Psoas muscle (tissue), 8 donors: Measurements from ENCODE around the gene BCAN. TPM values are rescaled to one million over a fixed set of nuclear protein-coding genes. Genes with fewer than 3 reads are reported as not detected.

Source experiments
- ATAC-seq, 4 donors: fragments of 200-7000 bp; cut with Tn5 transposase; one replicate each; pipeline ENCODE4 v1.9.1; 2020; ENCODE audit warnings: moderate library complexity in 3 of 4, mild to moderate bottlenecking in 2 of 4
- DNase-seq, 2 donors: peaks; one replicate each; pipeline ENCODE4 v3.0.0-alpha.2; 2020
- H3K27ac ChIP-seq: fragments of 200-600 bp; one replicate; pipeline ENCODE4 v1.8.0; 2022
- H3K27me3 ChIP-seq, 3 donors: fragments of 200-600 bp in 1 of 3; one replicate each; pipeline versions ENCODE4 v1.6.1 to v1.8.0; 2013 to 2022; ENCODE audit warnings: low read length in 2 of 3, mild to moderate bottlenecking in 2 of 3, moderate library complexity in 1 of 3; ENCODE audit not compliant: insufficient read depth in 3 of 3
- H3K36me3 ChIP-seq, 2 donors: fragments of 200-600 bp in 1 of 2; one replicate each; pipeline versions ENCODE4 v1.6.1 to v1.8.0; 2013 to 2022; ENCODE audit warnings: low read depth in 1 of 2, mild to moderate bottlenecking in 1 of 2, moderate library complexity in 1 of 2; ENCODE audit not compliant: insufficient read depth in 1 of 2
- H3K4me1 ChIP-seq: fragments of 200-600 bp; one replicate; pipeline ENCODE4 v1.8.0; 2022
- H3K4me3 ChIP-seq: fragments of 200-600 bp; one replicate; pipeline ENCODE4 v1.8.0; 2022; ENCODE audit warnings: mild to moderate bottlenecking
- H3K9me3 ChIP-seq: fragments of 200-600 bp; one replicate; pipeline ENCODE4 v1.8.0; 2022
- CTCF ChIP-seq: fragments of 200-600 bp; IDR thresholded peaks from one replicate; pipeline ENCODE4 v1.8.0; 2022; ENCODE audit warnings: antibody characterized with exemption
- WGBS, 3 donors: extraction: QIAGEN DNeasy Blood & Tissue Kit; methylation state at CpG; one replicate each; pipeline versions ENCODE4 v1.1.6 to v1.1.7; 2013; 5-methylcytosine and 5-hydroxymethylcytosine counted together
- intact Hi-C, 2 donors: fragments of 100-400 bp; cut with DNase I; formaldehyde crosslinking; loops; one replicate each; pipeline versions ENCODE4 v1.11.0 to v1.14.2; 2022
- polyA plus RNA-seq, 3 donors: library from polyadenylated mRNA; stranded (reverse); fragments of 200-250 nt; gene quantifications; one replicate each; pipeline ENCODE4 v1.2.3, GENCODE V29; 2013
- total RNA-seq, 4 donors: library from RNA; stranded (reverse); fragmentation: NEBNext Ultra II Directional in 2 of 4; extraction: Animal tissue kit (Norgen Biotek cat#: 25700) in 2 of 4; gene quantifications; one replicate each; pipeline versions ENCODE4 v1.2.1 to v1.2.4, GENCODE V29; 2021 to 2023
- donor health status: healthy with polysubstance abuse.
- donor health status: DM: no; HTN: no; CAD: no; lungs with moderate emphysema.
- donor health status: Bipolar disorder and iron deficiency.
- donor health status: healthy.
- donor health status: DM: yes; HTN: yes; CAD: no.
- donor health status: DM: no; HTN: no; CAD: no.
- donor health status: DM: no; HTN: no; CAD: no.
- donor health status: DM: yes; HTN: yes; CAD: no.

BCAN gene
- total and polyA plus RNA-seq, 7 donors, result 0.06 to 0.36 (median 0.18) TPM; not detected in 3

- peak; percentile 71 for TF ChIP-seq CTCF
- H3K27ac ChIP-seq, result no peak overlapping the region
- peak overlapping the region; percentile 62 for H3K4me3 ChIP-seq
- H3K27me3 ChIP-seq, result peaks cover 0 to 51% (median 16%) of the 10 kb centered on the region in 3 donors
- intact Hi-C loops, result no loop called here
- H3K9me3 ChIP-seq, result no peaks in the 10 kb centered on the region
- peaks cover 22% of the 10 kb centered on the region for H3K4me1 ChIP-seq
- 1% methylated on average over 43 to 45 of the region's 45 CpGs for WGBS, 3 donors
- DNase-seq (peak; percentile 68 to 76), ATAC-seq (peak; percentile 50 to 75 (median 60))
- H3K36me3 ChIP-seq, result no peaks in the 10 kb centered on the region
These were observed 64.2 kb downstream of the BCAN start for GRCh38 chr1:156705918-156706656.

- peak; percentile 19 to 53 (median 25) for ATAC-seq
- peaks cover 0 to 43% (median 16%) of the 10 kb centered on the region in 3 donors for H3K27me3 ChIP-seq
- intact Hi-C loops, result no loop called here
These were observed 64.9 kb downstream of the BCAN start for GRCh38 chr1:156706657-156707416.

GRCh38 chr1:156707417-156708217 is 65.7 kb downstream of the BCAN start:
- WGBS, 3 donors, result 53 to 59% (median 54%) methylated on average over 8 of the region's 8 CpGs
- peak in 1 of 2 donors; percentile 28 for DNase-seq
- intact Hi-C loops, result no loop called here
- peaks cover 0 to 39% (median 16%) of the 10 kb centered on the region in 3 donors for H3K27me3 ChIP-seq
- H3K9me3 ChIP-seq, result no peaks in the 10 kb centered on the region
- peaks cover 22% of the 10 kb centered on the region for H3K4me1 ChIP-seq
- ATAC-seq, result no peak
- H3K27ac ChIP-seq, result no peak overlapping the region
- no peak for TF ChIP-seq CTCF
- no peaks in the 10 kb centered on the region for H3K36me3 ChIP-seq
- H3K4me3 ChIP-seq, result no peak overlapping the region

More at GRCh38 chr1:156706657-156707416, 64.9 kb downstream of the BCAN start:
- peak; percentile 69 to 78 for DNase-seq
- Histone ChIP-seq H3K27ac (no peak overlapping the region), H3K36me3 (no peaks in the 10 kb centered on the region), H3K4me3 (peak overlapping the region; percentile 62), H3K9me3 (no peaks in the 10 kb centered on the region), H3K4me1 (peaks cover 22% of the 10 kb centered on the region)
- WGBS, 3 donors, result 4 to 8% (median 5%) methylated on average over 23 to 29 of the region's 29 CpGs
- TF ChIP-seq CTCF, result no peak

- Histone ChIP-seq H3K4me1 (peaks cover 22% of the 10 kb centered on the region), H3K27me3 (peaks cover 0 to 33% (median 16%) of the 10 kb centered on the region in 3 donors), H3K27ac (no peak overlapping the region), H3K4me3 (no peak overlapping the region), H3K9me3 (no peaks in the 10 kb centered on the region), H3K36me3 (no peaks in the 10 kb centered on the region)
- no peak for TF ChIP-seq CTCF
- WGBS, 3 donors, result 42 to 51% (median 51%) methylated on average over 4 of the region's 4 CpGs
- intact Hi-C loops, result no loop called here
- DNase-seq (no peak), ATAC-seq (no peak)
These were observed 66.3 kb downstream of the BCAN start for GRCh38 chr1:156708218-156708661.
